GM12864 (cell line): ENCODE data around the gene ZNF296.
"Not testable (repeated sequence)": the region's sequence is repeated elsewhere in the genome, so short reads cannot be mapped to it uniquely, and the experiment has no call there.

ENCODE experiments used
- DNase-seq: peaks from one replicate; pipeline ENCODE4 v3.0.0-alpha.2; 2011; ENCODE audit warnings: low read depth
- H3K4me3 ChIP-seq: 2 replicates; pipeline ENCODE4 v1.5.1; 2011; ENCODE audit warnings: mild to moderate bottlenecking, low read depth, low read length, control low read depth
- CTCF ChIP-seq: IDR thresholded peaks from 2 replicates; pipeline ENCODE4 v1.5.1; 2011; ENCODE audit warnings: low read depth, mild to moderate bottlenecking, moderate library complexity, low read length, control low read depth, inconsistent platforms; ENCODE audit errors: missing control alignments

ZNF296 gene

GRCh38 chr19:45112111-45112827 is 36.0 kb upstream of the ZNF296 start:
- no peak for DNase-seq
- no peak overlapping the region for H3K4me3 ChIP-seq
- TF ChIP-seq CTCF = peak; percentile 27

- DNase-seq = no peak
- no peak overlapping the region for H3K4me3 ChIP-seq
- TF ChIP-seq CTCF = no peak
Observed at GRCh38 chr19:45110851-45111266, 34.6 kb upstream of the ZNF296 start.

GRCh38 chr19:45107621-45108150 is 31.4 kb upstream of the ZNF296 start:
- DNase-seq = no peak
- TF ChIP-seq CTCF = no peak

GRCh38 chr19:45106363-45106762 is 30.1 kb upstream of the ZNF296 start:
- DNase-seq, H3K4me3 ChIP-seq: not testable (repeated sequence)

More at GRCh38 chr19:45107621-45108150, 31.4 kb upstream of the ZNF296 start:
- H3K4me3 ChIP-seq = no peak overlapping the region

- H3K4me3 ChIP-seq = no peak overlapping the region
- no peak for DNase-seq
Observed at GRCh38 chr19:45104658-45105349, 28.5 kb upstream of the ZNF296 start.

GRCh38 chr19:45103508-45104319 is 27.4 kb upstream of the ZNF296 start:
- no peak overlapping the region for H3K4me3 ChIP-seq
- no peak for TF ChIP-seq CTCF
- no peak for DNase-seq

More at GRCh38 chr19:45104658-45105349, 28.5 kb upstream of the ZNF296 start:
- no peak for TF ChIP-seq CTCF

GRCh38 chr19:45103156-45103507 is 26.9 kb upstream of the ZNF296 start:
- no peak for DNase-seq
- no peak overlapping the region for H3K4me3 ChIP-seq
- TF ChIP-seq CTCF = no peak
